HEK293 (cell line): Measurements from ENCODE around the gene EEF1AKMT3.

Experiments
- BCL11B ChIP-seq: fragments of 450-650 bp; formaldehyde crosslinking; IDR thresholded peaks from 2 replicates; pipeline ENCODE4 v1.5.1; 2016; ENCODE audit warnings: low read depth, missing biosample characterization, missing genetic modification characterization
- GLI2 ChIP-seq: fragments of 450-650 bp; formaldehyde crosslinking; IDR thresholded peaks from 2 replicates; pipeline ENCODE4; 2017; ENCODE audit warnings: missing biosample characterization, missing genetic modification characterization, low read depth, borderline replicate concordance
- GLIS1 ChIP-seq: fragments of 450-650 bp; formaldehyde crosslinking; IDR thresholded peaks from 2 replicates; pipeline ENCODE4 v1.5.1; 2016; ENCODE audit warnings: missing biosample characterization, missing genetic modification characterization
- GLIS2 ChIP-seq: fragments of 450-650 bp; formaldehyde crosslinking; IDR thresholded peaks from 2 replicates; pipeline ENCODE4 v1.5.1; 2016; ENCODE audit warnings: missing biosample characterization, missing genetic modification characterization
- KLF7 ChIP-seq: fragments of 450-650 bp; formaldehyde crosslinking; IDR thresholded peaks from 2 replicates; pipeline ENCODE4 v1.5.1; 2016; ENCODE audit warnings: missing biosample characterization, missing genetic modification characterization, borderline replicate concordance
- RBAK ChIP-seq: fragments of 450-650 bp; formaldehyde crosslinking; IDR thresholded peaks from 2 replicates; pipeline ENCODE4 v1.5.1; 2016; ENCODE audit warnings: missing biosample characterization, missing genetic modification characterization
- ZBTB21 ChIP-seq: fragments of 450-650 bp; formaldehyde crosslinking; IDR thresholded peaks from 2 replicates; pipeline ENCODE4 v1.5.1; 2017; ENCODE audit warnings: missing biosample characterization, missing genetic modification characterization
- ZEB2 ChIP-seq: fragments of 450-650 bp; formaldehyde crosslinking; IDR thresholded peaks from 2 replicates; pipeline ENCODE4 v1.5.1; 2016; ENCODE audit warnings: missing biosample characterization, missing genetic modification characterization
- ZFHX2 ChIP-seq: fragments of 450-650 bp; formaldehyde crosslinking; conservative IDR thresholded peaks from 2 replicates; pipeline ENCODE4 v1.5.1; 2016; ENCODE audit warnings: missing biosample characterization, missing genetic modification characterization
- ZFP37 ChIP-seq: fragments of 450-650 bp; formaldehyde crosslinking; IDR thresholded peaks from 2 replicates; pipeline ENCODE4 v1.5.1; 2016; ENCODE audit warnings: missing biosample characterization, missing genetic modification characterization
- ZNF48 ChIP-seq: fragments of 450-650 bp; formaldehyde crosslinking; IDR thresholded peaks from 2 replicates; pipeline ENCODE4 v1.5.1; 2016; ENCODE audit warnings: missing biosample characterization, missing genetic modification characterization
- ZNF600 ChIP-seq: fragments of 450-650 bp; formaldehyde crosslinking; IDR thresholded peaks from 2 replicates; pipeline ENCODE4 v1.5.1; 2016; ENCODE audit warnings: missing biosample characterization, missing genetic modification characterization
- ZNF654 ChIP-seq: fragments of 450-650 bp; formaldehyde crosslinking; IDR thresholded peaks from 2 replicates; pipeline ENCODE4 v1.5.1; 2016; ENCODE audit warnings: low read depth, missing biosample characterization, missing genetic modification characterization
- ZNF677 ChIP-seq: fragments of 450-650 bp; IDR thresholded peaks from 2 replicates; pipeline ENCODE4 v1.5.0; 2018; ENCODE audit warnings: missing biosample characterization, mild to moderate bottlenecking, missing genetic modification characterization, moderate library complexity
- ZNF707 ChIP-seq: fragments of 450-650 bp; formaldehyde crosslinking; IDR thresholded peaks from 2 replicates; pipeline ENCODE4 v1.5.1; 2016; ENCODE audit warnings: missing biosample characterization, missing genetic modification characterization
- ZNF830 ChIP-seq: fragments of 450-650 bp; IDR thresholded peaks from 2 replicates; pipeline ENCODE4 v1.5.0; 2018; ENCODE audit warnings: missing biosample characterization, missing genetic modification characterization, low read depth, mild to moderate bottlenecking, moderate library complexity
- ZNF843 ChIP-seq: fragments of 450-650 bp; formaldehyde crosslinking; IDR thresholded peaks from 2 replicates; pipeline ENCODE4 v1.5.1; 2016; ENCODE audit warnings: missing biosample characterization, missing genetic modification characterization
- ZXDB ChIP-seq: fragments of 450-650 bp; formaldehyde crosslinking; IDR thresholded peaks from 2 replicates; pipeline ENCODE4 v1.5.1; 2016; ENCODE audit warnings: missing biosample characterization, missing genetic modification characterization
- TF ChIP-seq, protein P1 (sequence below): fragments of 450-650 bp; formaldehyde crosslinking; IDR thresholded peaks from 2 replicates; pipeline ENCODE4 v1.5.1; 2017; ENCODE audit warnings: missing biosample characterization, mild to moderate bottlenecking, missing genetic modification characterization, moderate library complexity
- TF ChIP-seq, protein P2 (sequence below): fragments of 450-650 bp; formaldehyde crosslinking; IDR thresholded peaks from 2 replicates; pipeline ENCODE4 v1.5.1; 2016; ENCODE audit warnings: missing biosample characterization, missing genetic modification characterization
- TF ChIP-seq, protein P3 (sequence below): fragments of 450-650 bp; formaldehyde crosslinking; IDR thresholded peaks from 2 replicates; pipeline ENCODE4 v1.5.1; 2016; ENCODE audit warnings: missing biosample characterization, missing genetic modification characterization
- TF ChIP-seq, protein P4 (sequence below): fragments of 450-650 bp; formaldehyde crosslinking; IDR thresholded peaks from 2 replicates; pipeline ENCODE4 v1.5.1; 2016; ENCODE audit warnings: missing biosample characterization, missing genetic modification characterization
- TF ChIP-seq, protein P5 (sequence below): fragments of 450-650 bp; formaldehyde crosslinking; IDR thresholded peaks from 2 replicates; pipeline ENCODE4 v1.5.1; 2016; ENCODE audit warnings: missing biosample characterization, missing genetic modification characterization
- TF ChIP-seq, protein P6 (sequence below): fragments of 450-650 bp; formaldehyde crosslinking; IDR thresholded peaks from 2 replicates; pipeline ENCODE4 v1.5.1; 2017; ENCODE audit warnings: missing biosample characterization, missing genetic modification characterization
- TF ChIP-seq, protein P7 (sequence below): fragments of 450-650 bp; formaldehyde crosslinking; IDR thresholded peaks from 2 replicates; pipeline ENCODE4 v1.5.1; 2016; ENCODE audit warnings: missing biosample characterization, missing genetic modification characterization

EEF1AKMT3 gene

DNA sequence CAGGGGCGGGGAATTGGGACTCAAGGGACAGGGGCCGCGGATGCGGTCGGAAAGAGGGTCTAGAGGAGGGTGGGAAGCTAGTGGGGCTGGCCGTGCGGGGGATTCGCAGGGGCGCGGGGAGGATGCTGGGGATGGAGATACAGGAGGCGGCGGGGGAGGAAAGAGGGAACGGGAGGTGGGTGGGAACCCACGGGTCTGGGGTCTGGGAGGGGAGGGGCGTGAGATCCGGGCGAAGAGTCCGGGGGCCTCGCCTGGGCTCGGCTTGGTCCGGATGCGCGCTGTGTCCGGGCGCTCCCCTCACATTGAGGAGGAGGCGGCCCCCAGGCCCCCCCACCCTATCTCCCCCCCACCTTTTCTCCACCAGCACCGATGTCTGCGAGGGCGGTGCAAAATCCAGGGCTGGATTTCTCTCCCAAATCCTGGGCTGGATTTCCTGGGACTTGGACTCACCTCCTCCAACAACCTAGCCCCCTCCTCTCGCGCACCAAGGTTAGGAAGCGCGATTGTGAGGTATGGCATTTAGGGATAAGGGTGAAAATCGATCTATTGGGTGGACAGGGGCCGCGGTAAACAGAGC, 33.7 kb upstream of the EEF1AKMT3 start, which contains the start of gene AGAP2 (continued):
- TF ChIP-seq, protein P1, sequence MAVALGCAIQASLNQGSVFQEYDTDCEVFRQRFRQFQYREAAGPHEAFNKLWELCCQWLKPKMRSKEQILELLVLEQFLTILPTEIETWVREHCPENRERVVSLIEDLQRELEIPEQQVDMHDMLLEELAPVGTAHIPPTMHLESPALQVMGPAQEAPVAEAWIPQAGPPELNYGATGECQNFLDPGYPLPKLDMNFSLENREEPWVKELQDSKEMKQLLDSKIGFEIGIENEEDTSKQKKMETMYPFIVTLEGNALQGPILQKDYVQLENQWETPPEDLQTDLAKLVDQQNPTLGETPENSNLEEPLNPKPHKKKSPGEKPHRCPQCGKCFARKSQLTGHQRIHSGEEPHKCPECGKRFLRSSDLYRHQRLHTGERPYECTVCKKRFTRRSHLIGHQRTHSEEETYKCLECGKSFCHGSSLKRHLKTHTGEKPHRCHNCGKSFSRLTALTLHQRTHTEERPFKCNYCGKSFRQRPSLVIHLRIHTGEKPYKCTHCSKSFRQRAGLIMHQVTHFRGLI, result no peak
- TF ChIP-seq GLIS2 (tag by site-specific recombination) (peak; percentile 86), ZFP37 (tag by site-specific recombination) (no peak), GLIS1 (tag by site-specific recombination) (peak; percentile 48; the same call in 1 of the 2 replicates), ZNF830 (tag by site-specific recombination) (no peak), ZNF843 (tag by site-specific recombination) (no peak), ZBTB21 (peak; percentile 52), ZNF677 (no peak), ZNF654 (tag by site-specific recombination) (no peak), ZNF707 (no peak), RBAK (tag by site-specific recombination) (no peak), ZFHX2 (tag by site-specific recombination) (peak; percentile 97), ZNF48 (tag by site-specific recombination) (no peak), BCL11B (tag by site-specific recombination) (no peak), ZEB2 (tag by site-specific recombination) (peak; percentile 61; the same call in 1 of the 2 replicates), ZNF600 (tag by site-specific recombination) (no peak), KLF7 (tag by site-specific recombination) (0 out of 2 replicates have a peak, but pooled peaks have one; percentile 9), GLI2 (tag by site-specific recombination) (no peak), ZXDB (no peak; the same call in 1 of the 2 replicates)
- TF ChIP-seq, protein P2, sequence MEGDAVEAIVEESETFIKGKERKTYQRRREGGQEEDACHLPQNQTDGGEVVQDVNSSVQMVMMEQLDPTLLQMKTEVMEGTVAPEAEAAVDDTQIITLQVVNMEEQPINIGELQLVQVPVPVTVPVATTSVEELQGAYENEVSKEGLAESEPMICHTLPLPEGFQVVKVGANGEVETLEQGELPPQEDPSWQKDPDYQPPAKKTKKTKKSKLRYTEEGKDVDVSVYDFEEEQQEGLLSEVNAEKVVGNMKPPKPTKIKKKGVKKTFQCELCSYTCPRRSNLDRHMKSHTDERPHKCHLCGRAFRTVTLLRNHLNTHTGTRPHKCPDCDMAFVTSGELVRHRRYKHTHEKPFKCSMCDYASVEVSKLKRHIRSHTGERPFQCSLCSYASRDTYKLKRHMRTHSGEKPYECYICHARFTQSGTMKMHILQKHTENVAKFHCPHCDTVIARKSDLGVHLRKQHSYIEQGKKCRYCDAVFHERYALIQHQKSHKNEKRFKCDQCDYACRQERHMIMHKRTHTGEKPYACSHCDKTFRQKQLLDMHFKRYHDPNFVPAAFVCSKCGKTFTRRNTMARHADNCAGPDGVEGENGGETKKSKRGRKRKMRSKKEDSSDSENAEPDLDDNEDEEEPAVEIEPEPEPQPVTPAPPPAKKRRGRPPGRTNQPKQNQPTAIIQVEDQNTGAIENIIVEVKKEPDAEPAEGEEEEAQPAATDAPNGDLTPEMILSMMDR, result no peak
- TF ChIP-seq, protein P3, sequence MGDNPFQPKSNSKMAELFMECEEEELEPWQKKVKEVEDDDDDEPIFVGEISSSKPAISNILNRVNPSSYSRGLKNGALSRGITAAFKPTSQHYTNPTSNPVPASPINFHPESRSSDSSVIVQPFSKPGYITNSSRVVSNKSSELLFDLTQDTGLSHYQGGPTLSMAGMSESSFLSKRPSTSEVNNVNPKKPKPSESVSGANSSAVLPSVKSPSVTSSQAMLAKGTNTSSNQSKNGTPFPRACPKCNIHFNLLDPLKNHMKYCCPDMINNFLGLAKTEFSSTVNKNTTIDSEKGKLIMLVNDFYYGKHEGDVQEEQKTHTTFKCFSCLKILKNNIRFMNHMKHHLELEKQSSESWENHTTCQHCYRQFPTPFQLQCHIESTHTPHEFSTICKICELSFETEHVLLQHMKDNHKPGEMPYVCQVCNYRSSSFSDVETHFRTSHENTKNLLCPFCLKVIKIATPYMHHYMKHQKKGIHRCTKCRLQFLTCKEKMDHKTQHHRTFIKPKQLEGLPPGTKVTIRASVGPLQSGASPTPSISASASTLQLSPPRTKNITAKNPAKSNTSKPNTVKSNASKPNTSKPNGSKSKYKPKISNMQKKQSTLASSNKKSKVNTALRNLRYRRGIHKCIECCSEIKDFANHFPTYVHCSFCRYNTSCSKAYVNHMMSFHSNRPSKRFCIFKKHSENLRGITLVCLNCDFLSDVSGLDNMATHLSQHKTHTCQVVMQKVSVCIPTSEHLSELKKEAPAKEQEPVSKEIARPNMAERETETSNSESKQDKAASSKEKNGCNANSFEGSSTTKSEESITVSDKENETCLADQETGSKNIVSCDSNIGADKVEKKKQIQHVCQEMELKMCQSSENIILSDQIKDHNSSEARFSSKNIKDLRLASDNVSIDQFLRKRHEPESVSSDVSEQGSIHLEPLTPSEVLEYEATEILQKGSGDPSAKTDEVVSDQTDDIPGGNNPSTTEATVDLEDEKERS (tag by site-specific recombination), result no peak
- TF ChIP-seq, protein P4, sequence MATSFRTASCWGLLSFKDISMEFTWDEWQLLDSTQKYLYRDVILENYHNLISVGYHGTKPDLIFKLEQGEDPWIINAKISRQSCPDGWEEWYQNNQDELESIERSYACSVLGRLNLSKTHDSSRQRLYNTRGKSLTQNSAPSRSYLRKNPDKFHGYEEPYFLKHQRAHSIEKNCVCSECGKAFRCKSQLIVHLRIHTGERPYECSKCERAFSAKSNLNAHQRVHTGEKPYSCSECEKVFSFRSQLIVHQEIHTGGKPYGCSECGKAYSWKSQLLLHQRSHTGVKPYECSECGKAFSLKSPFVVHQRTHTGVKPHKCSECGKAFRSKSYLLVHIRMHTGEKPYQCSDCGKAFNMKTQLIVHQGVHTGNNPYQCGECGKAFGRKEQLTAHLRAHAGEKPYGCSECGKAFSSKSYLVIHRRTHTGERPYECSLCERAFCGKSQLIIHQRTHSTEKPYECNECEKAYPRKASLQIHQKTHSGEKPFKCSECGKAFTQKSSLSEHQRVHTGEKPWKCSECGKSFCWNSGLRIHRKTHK (tag by site-specific recombination), result no peak
- TF ChIP-seq, protein P5, sequence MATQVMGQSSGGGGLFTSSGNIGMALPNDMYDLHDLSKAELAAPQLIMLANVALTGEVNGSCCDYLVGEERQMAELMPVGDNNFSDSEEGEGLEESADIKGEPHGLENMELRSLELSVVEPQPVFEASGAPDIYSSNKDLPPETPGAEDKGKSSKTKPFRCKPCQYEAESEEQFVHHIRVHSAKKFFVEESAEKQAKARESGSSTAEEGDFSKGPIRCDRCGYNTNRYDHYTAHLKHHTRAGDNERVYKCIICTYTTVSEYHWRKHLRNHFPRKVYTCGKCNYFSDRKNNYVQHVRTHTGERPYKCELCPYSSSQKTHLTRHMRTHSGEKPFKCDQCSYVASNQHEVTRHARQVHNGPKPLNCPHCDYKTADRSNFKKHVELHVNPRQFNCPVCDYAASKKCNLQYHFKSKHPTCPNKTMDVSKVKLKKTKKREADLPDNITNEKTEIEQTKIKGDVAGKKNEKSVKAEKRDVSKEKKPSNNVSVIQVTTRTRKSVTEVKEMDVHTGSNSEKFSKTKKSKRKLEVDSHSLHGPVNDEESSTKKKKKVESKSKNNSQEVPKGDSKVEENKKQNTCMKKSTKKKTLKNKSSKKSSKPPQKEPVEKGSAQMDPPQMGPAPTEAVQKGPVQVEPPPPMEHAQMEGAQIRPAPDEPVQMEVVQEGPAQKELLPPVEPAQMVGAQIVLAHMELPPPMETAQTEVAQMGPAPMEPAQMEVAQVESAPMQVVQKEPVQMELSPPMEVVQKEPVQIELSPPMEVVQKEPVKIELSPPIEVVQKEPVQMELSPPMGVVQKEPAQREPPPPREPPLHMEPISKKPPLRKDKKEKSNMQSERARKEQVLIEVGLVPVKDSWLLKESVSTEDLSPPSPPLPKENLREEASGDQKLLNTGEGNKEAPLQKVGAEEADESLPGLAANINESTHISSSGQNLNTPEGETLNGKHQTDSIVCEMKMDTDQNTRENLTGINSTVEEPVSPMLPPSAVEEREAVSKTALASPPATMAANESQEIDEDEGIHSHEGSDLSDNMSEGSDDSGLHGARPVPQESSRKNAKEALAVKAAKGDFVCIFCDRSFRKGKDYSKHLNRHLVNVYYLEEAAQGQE (tag by site-specific recombination), result no peak
- TF ChIP-seq, protein P6, sequence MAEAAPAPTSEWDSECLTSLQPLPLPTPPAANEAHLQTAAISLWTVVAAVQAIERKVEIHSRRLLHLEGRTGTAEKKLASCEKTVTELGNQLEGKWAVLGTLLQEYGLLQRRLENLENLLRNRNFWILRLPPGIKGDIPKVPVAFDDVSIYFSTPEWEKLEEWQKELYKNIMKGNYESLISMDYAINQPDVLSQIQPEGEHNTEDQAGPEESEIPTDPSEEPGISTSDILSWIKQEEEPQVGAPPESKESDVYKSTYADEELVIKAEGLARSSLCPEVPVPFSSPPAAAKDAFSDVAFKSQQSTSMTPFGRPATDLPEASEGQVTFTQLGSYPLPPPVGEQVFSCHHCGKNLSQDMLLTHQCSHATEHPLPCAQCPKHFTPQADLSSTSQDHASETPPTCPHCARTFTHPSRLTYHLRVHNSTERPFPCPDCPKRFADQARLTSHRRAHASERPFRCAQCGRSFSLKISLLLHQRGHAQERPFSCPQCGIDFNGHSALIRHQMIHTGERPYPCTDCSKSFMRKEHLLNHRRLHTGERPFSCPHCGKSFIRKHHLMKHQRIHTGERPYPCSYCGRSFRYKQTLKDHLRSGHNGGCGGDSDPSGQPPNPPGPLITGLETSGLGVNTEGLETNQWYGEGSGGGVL (tag by site-specific recombination), result peak; percentile 83
- TF ChIP-seq, protein P7, sequence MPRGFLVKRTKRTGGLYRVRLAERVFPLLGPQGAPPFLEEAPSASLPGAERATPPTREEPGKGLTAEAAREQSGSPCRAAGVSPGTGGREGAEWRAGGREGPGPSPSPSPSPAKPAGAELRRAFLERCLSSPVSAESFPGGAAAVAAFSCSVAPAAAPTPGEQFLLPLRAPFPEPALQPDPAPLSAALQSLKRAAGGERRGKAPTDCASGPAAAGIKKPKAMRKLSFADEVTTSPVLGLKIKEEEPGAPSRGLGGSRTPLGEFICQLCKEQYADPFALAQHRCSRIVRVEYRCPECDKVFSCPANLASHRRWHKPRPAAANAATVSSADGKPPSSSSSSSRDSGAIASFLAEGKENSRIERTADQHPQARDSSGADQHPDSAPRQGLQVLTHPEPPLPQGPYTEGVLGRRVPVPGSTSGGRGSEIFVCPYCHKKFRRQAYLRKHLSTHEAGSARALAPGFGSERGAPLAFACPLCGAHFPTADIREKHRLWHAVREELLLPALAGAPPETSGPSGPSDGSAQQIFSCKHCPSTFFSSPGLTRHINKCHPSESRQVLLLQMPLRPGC, result no peak
